KBM-7 (cell line): ENCODE data around the gene KIF5B.
"Not testable (repeated sequence)": the region's sequence is repeated elsewhere in the genome, so short reads cannot be mapped to it uniquely, and the experiment has no call there.

ENCODE experiments used
- DNase-seq: peaks from one replicate; pipeline ENCODE4 v3.0.0-alpha.2; 2015
- in situ Hi-C: fragments of 300-500 bp; cut with MboI; formaldehyde crosslinking; loops from 2 replicates; pipeline ENCODE4 v1.14.3; 2020; ENCODE audit warnings: low sequenced_read_pairs, low pct_unique_long_range_greater_than_20kb, mixed read lengths

The KIF5B gene

GRCh38 chr10:32031920-32032319 is 24.3 kb downstream of the KIF5B start:
- in situ Hi-C loops = no loop called here
- DNase-seq = no peak

GRCh38 chr10:32031424-32031823 is 24.8 kb downstream of the KIF5B start:
- in situ Hi-C loops = no loop called here
- DNase-seq = no peak

GRCh38 chr10:32028710-32029109 is 27.5 kb downstream of the KIF5B start:
- no peak for DNase-seq
- in situ Hi-C loops = no loop called here

- DNase-seq = no peak
- in situ Hi-C loops = no loop called here
Measured at GRCh38 chr10:32023264-32023663, 33.0 kb downstream of the KIF5B start.

GRCh38 chr10:32017044-32017443 is 39.2 kb downstream of the KIF5B start:
- in situ Hi-C loops = no loop called here
- no peak for DNase-seq

DNA sequence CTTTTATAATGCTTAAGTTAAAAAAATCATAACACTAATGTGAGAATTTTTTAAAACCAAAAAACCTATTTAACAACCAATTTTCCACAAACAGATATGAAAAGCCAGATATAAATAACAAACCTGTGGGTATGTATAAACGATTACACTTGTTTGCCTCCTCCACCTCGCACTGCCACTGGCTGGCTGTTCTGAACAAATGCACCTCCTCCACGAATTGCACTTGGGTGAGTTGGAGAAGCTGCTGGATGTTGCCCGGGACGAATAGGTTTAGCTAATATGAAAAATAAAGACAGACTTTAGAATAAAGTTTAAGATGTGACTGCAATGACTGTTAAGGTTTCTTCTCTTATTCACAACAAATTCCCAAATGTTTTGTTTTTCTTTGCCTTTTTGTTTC is 40.8 kb downstream of the KIF5B start:
- in situ Hi-C loops = no loop called here
- no peak for DNase-seq

DNA sequence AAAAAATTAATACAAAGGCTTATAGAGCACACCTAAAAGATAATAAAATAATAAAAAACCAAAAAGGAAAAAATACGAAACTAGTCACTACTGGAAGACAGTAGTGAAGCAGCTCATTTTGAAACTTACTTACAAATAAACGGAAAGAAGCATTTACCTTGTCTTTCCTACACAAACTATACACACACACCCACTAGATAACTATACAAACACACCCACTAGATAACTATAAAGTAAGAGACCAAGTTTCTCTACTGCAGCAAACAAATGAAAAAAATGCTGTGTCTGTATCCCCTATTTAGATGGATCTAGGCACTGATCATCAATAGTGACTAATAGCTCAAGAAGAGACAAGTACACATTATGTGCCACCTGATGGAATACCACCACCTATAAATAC is 49.2 kb downstream of the KIF5B start:
- in situ Hi-C loops = no loop called here
- DNase-seq = no peak

GRCh38 chr10:32005050-32005449 is 51.2 kb downstream of the KIF5B start:
- in situ Hi-C loops = no loop called here
- peak; percentile 57 for DNase-seq

DNA sequence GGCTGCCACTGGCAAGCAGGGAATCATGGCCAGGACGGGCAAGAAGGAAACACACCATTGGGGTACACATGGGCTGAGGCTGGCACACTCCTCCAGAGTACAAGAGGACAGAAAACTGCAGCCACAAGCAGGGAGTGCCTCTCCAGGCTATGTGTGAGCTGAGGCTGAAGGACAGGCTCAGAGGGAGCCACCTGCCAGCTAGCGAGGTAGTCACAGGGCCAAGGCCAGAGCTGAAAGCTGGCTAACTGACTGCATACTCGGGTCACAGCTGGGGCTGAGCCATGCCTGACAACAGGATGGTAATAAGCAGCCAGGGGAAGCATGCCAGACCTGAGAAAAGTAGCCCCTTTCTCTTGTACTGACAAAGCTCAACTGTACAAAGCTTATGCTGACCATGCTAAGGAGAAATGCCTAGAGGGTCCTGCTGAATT is 52.0 kb downstream of the KIF5B start:
- in situ Hi-C loops = no loop called here
- DNase-seq = no peak

- in situ Hi-C loops = no loop called here
- DNase-seq = no peak
Measured at GRCh38 chr10:32002531-32002930, 53.7 kb downstream of the KIF5B start.

DNA sequence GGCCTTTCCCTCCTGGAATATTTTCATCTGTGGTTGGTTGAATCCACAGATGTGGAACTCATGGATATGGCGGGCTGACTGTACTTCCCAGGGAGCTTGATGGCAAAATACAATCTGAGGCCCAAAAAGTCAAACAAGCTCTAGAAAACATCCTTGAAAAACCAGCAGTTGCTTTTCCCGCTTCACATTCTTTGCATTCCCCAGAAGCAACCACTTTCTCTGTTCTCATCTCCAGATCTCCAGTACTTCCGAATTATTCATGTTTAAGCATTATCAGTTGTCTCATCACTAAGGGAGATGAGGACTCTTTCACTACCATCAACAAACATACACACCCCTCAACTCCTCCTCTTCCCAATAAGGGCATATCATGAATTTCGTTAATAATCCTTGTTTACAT is 55.3 kb downstream of the KIF5B start:
- in situ Hi-C loops = no loop called here
- DNase-seq = no peak

DNA sequence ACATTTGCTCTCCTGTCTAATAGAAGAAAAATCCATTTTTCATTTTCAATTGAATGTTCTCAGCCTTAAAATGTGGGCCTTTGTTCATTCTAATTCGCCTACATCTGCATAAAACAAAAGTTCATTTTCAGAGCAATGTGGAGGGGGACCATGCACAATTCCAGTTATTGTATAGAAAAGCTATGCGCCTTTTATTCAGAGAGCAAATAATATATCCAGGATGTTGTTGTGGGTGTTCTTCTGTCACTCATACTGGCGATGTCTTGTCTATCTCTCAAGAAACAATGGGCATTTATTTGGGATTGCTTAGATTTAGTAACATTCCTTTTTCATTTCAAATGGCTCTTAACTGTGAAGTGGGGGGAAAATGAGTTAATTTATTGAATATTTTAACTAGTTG is 56.4 kb downstream of the KIF5B start:
- DNase-seq = no peak
- in situ Hi-C loops = no loop called here

DNA sequence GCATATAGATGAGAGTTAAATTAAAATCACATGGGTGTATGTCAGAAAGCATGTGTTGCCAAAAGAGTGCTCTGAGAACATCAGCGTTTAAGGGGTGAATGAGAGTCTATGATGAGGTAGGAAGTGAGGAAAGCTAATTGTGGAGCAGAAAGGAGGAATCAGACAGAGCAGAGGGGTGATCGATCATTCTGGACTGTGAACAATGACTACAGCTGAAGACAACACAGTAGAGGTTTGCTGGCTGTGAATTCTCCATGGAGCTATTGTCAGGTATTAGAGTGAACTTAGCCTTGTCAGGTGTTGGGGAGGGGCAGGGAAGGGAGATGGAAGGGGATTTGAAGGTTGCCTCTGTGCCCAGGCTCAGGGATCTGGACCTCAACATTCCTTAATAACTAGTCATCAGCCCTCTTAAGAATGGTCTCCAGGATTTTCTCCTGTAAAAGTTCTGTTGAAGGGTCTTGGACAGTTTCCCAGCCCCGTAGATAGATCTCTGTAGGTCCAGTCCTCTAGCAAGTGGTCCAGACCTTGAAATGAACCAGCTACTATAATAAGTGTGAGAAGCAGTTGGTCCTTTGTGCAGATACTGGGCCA is 57.1 kb downstream of the KIF5B start:
- DNase-seq = no peak
- in situ Hi-C loops = no loop called here

DNA sequence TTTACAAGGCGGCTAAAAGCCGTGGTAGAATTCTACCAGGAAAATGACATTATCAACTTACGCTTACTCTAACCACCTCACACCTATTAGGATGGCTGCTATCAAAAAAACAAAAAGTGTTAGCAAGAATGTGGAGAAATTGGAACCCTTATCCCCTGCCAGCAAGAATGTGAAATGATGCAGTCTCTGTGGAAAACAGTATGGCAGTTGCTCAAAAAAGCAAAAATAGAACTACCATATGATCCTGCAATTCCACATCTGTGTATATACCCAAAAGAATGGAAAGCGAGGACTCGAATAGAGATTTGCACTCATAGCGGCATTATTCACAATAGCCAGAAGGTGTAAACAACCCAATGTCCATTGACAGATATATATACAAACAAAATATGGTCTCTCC is 61.3 kb downstream of the KIF5B start:
- in situ Hi-C loops = no loop called here
- DNase-seq = no peak

GRCh38 chr10:31990937-31991336 is 65.3 kb downstream of the KIF5B start:
- DNase-seq = no peak
- in situ Hi-C loops = no loop called here

- in situ Hi-C loops, DNase-seq: not testable (repeated sequence)
Measured at GRCh38 chr10:31987786-31988185, 68.4 kb downstream of the KIF5B start.

DNA sequence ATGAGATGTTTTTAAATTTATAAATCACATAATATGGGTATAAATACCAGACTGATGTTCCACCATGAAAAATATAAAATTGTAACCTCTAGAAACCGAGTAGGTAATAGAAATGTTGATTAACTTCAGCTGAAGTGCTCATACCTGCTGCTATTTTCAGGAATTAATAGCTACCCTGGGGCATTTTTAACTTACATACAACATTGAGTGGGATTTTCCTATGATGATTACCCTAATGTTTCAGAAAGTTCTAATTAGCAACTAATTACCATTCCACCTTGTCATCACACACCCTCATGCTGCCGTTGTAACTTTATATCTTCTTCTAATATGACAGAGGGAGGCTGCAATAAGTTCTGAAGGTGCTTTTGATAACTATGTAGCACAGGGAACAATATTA is 74.1 kb downstream of the KIF5B start:
- DNase-seq = no peak
- in situ Hi-C loops = no loop called here

- DNase-seq = no peak
- in situ Hi-C loops = no loop called here
Measured at GRCh38 chr10:31980471-31980870, 75.8 kb downstream of the KIF5B start.

DNA sequence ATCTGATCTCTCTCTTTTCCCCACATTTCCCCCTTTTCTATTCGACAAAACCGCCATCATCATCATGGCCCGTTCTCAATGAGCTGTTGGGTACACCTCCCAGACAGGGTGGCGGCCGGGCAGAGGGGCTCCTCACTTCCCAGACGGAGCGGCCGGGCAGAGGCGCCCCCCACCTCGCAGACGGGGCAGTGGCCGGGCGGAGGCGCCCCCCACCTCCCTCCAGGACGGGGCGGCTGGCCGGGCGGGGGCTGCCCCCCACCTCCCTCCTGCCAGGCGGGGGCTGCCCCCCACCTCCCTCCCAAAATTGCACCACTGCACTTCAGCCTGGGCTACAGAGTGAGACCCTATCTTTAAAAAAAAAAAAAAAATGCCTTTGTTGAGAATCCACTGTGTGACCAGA is 77.2 kb downstream of the KIF5B start:
- in situ Hi-C loops, DNase-seq: not testable (repeated sequence)

- in situ Hi-C loops = no loop called here
- DNase-seq = no peak
Measured at GRCh38 chr10:31978156-31978483, 78.1 kb downstream of the KIF5B start.

DNA sequence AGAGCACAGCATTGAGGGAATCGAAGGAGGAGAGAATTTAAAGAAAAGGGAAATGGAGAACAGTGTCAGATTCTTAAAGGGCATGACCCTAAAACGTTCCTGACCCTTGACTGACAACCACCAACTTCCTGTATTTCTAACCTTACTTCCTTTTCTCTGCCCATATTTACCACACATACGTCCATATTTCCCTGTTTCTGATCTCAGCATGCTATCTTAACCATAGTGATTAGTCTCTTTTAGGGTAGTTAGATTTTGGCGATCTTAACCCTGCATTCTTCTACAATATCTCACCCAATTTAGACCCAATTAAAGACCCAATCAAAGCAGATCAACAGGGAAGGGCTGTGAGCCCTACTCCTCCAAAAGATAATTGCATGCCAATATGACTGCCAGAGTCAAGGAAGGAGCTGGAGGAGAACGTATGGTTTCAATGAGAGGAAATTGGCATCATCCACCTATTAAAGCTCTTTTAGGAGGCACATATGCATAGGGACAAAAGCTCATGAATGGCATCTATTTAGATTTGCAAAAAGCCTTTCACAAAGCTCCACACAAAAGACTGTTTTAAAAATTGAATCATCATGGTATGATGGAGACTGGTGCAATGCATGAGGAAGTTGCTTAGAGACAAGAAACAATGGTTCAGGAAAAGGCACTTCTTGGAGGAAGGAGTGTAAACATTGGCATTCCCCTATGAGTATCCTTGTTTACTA is 78.6 kb downstream of the KIF5B start:
- DNase-seq = peak; percentile 97
- in situ Hi-C loops = no loop called here
